Natural killer cell (primary cell): ENCODE results near the gene CAPZA1. TPM values are rescaled to one million over a fixed set of nuclear protein-coding genes. Genes with fewer than 3 reads are reported as not detected.

Source experiments
- ATAC-seq, 3 donors: fragments of 150-1000 bp in 2 of 3; fragments of 200-7000 bp in 1 of 3; cut with Tn5 transposase; 1 replicate in 1 of 3; 2 replicates in 2 of 3; pipeline ENCODE4 v1.10.0; 2021; ENCODE audit warnings: mild to moderate bottlenecking in 2 of 3, moderate library complexity in 2 of 3
- DNase-seq, 2 donors: peaks; one replicate each; pipeline versions ENCODE4 v3.0.0 to v3.0.0-alpha.2; 2013 to 2021; ENCODE audit warnings: mixed read lengths in 1 of 2
- H3K27ac ChIP-seq: one replicate; pipeline ENCODE4 v1.5.1; 2013; ENCODE audit warnings: mild to moderate bottlenecking, low read length
- H3K27me3 ChIP-seq: one replicate; pipeline ENCODE4 v1.6.1; 2013; ENCODE audit warnings: low read length; ENCODE audit not compliant: control insufficient read depth, insufficient read depth
- H3K36me3 ChIP-seq: one replicate; pipeline ENCODE4 v1.6.1; 2013; ENCODE audit warnings: low read length; ENCODE audit not compliant: control insufficient read depth, insufficient read depth
- H3K4me1 ChIP-seq: one replicate; pipeline ENCODE4 v1.6.1; 2013; ENCODE audit warnings: low read length; ENCODE audit not compliant: control insufficient read depth, insufficient read depth
- H3K4me3 ChIP-seq: one replicate; pipeline ENCODE4 v1.5.1; 2013; ENCODE audit warnings: low read length
- H3K9me3 ChIP-seq: one replicate; pipeline ENCODE4 v1.6.1; 2013; ENCODE audit warnings: low read length; ENCODE audit not compliant: control insufficient read depth, insufficient read depth
- H3K27ac Mint-ChIP-seq, 2 donors: one replicate each; pipeline ENCODE4 v1.8.0; 2022; ENCODE audit warnings: mild to moderate bottlenecking in 2 of 2, mixed read lengths in 2 of 2, moderate library complexity in 1 of 2
- H3K27me3 Mint-ChIP-seq, 2 donors: one replicate each; pipeline ENCODE4 v1.8.0; 2022; ENCODE audit warnings: low read depth in 2 of 2, mixed read lengths in 2 of 2
- H3K36me3 Mint-ChIP-seq: one replicate; pipeline ENCODE4 v1.8.0; 2022; ENCODE audit warnings: mixed read lengths
- H3K4me1 Mint-ChIP-seq, 2 donors: one replicate each; pipeline ENCODE4 v1.8.0; 2022; ENCODE audit warnings: mixed read lengths in 2 of 2
- H3K4me3 Mint-ChIP-seq: one replicate; pipeline ENCODE4 v1.8.0; 2022; ENCODE audit warnings: mild to moderate bottlenecking, moderate library complexity, mixed read lengths
- H3K9me3 Mint-ChIP-seq, 2 donors: one replicate each; pipeline ENCODE4 v1.8.0; 2022; ENCODE audit warnings: mixed read lengths in 2 of 2
- CTCF ChIP-seq: fragments of 200-600 bp; IDR thresholded peaks from one replicate; pipeline ENCODE4 v1.8.0; 2022; ENCODE audit warnings: antibody characterized with exemption
- WGBS: methylation state at CpG from one replicate; pipeline ENCODE4 v1.1.7; 2013; ENCODE audit warnings: missing lambda C conversion rate; ENCODE audit not compliant: insufficient coverage; 5-methylcytosine and 5-hydroxymethylcytosine counted together
- intact Hi-C: fragments of 100-400 bp; cut with micrococcal nuclease; formaldehyde crosslinking; loops from one replicate; pipeline ENCODE4 v1.14.2; 2022
- total RNA-seq, 4 donors: library from RNA; stranded (reverse); fragments of 120-200 nt in 1 of 4; gene quantifications; one replicate each; pipeline versions ENCODE4 v1.2.3 to v1.2.4, GENCODE V29; 2013 to 2022

The CAPZA1 gene
- total RNA-seq, 3 donors from 2014 or later (not counting 1 experiment from before 2014, with no cell fraction given) = 231 to 244 (median 233) TPM

- no peaks in the 10 kb centered on the region for H3K4me1 ChIP-seq
- Mint-ChIP-seq H3K4me3 (no peak overlapping the region), H3K27me3 (no peaks in the 10 kb centered on the region), H3K27ac (peak overlapping the region in 1 of 2 donors; percentile 6), H3K36me3 (no peaks in the 10 kb centered on the region), H3K9me3 (no peaks in the 10 kb centered on the region), H3K4me1 (peaks cover 17 to 26% of the 10 kb centered on the region in 2 donors)
- H3K36me3 ChIP-seq = peaks cover 22% of the 10 kb centered on the region
- intact Hi-C loops = no loop called here
- no peak overlapping the region for H3K27ac ChIP-seq
- DNase-seq = no peak
- no peak for TF ChIP-seq CTCF
- 89% methylated on average over 3 of the region's 3 CpGs for WGBS
- no peaks in the 10 kb centered on the region for H3K9me3 ChIP-seq
- ATAC-seq = no peak
- no peak overlapping the region for H3K4me3 ChIP-seq
- no peaks in the 10 kb centered on the region for H3K27me3 ChIP-seq
These were observed 66.8 kb downstream of the CAPZA1 start for GRCh38 chr1:112686417-112686816.

- H3K27ac ChIP-seq = no peak overlapping the region
- H3K9me3 Mint-ChIP-seq = no peaks in the 10 kb centered on the region
- TF ChIP-seq CTCF = no peak
- peaks cover 17 to 30% of the 10 kb centered on the region in 2 donors for H3K4me1 Mint-ChIP-seq
- 88% methylated on average over 4 of the region's 4 CpGs for WGBS
- no peaks in the 10 kb centered on the region for H3K4me1 ChIP-seq
- intact Hi-C loops = no loop called here
- peaks cover 2% of the 10 kb centered on the region for H3K36me3 Mint-ChIP-seq
- no peak overlapping the region for H3K4me3 ChIP-seq
- H3K4me3 Mint-ChIP-seq = no peak overlapping the region
- no peaks in the 10 kb centered on the region for H3K9me3 ChIP-seq
- H3K27me3 ChIP-seq = no peaks in the 10 kb centered on the region
- peak overlapping the region in 1 of 2 donors; percentile 6 for H3K27ac Mint-ChIP-seq
- no peaks in the 10 kb centered on the region for H3K27me3 Mint-ChIP-seq
- peaks cover 26% of the 10 kb centered on the region for H3K36me3 ChIP-seq
- ATAC-seq = peak in 2 of 3 donors; percentile 54 to 55
- no peak for DNase-seq
These were observed 67.2 kb downstream of the CAPZA1 start for GRCh38 chr1:112686835-112687234.

- ATAC-seq (no peak), DNase-seq (no peak)
- Mint-ChIP-seq H3K4me3 (no peak overlapping the region), H3K27ac (peak overlapping the region in 1 of 2 donors; percentile 77), H3K27me3 (no peaks in the 10 kb centered on the region), H3K4me1 (peaks cover 17 to 33% of the 10 kb centered on the region in 2 donors), H3K36me3 (peaks cover 7% of the 10 kb centered on the region), H3K9me3 (no peaks in the 10 kb centered on the region)
- intact Hi-C loops = no loop called here
- Histone ChIP-seq H3K27me3 (no peaks in the 10 kb centered on the region), H3K27ac (no peak overlapping the region), H3K4me1 (no peaks in the 10 kb centered on the region), H3K9me3 (no peaks in the 10 kb centered on the region), H3K36me3 (peaks cover 28% of the 10 kb centered on the region), H3K4me3 (no peak overlapping the region)
- 92% methylated on average over 4 of the region's 4 CpGs for WGBS
- no peak for TF ChIP-seq CTCF
These were observed 67.7 kb downstream of the CAPZA1 start for GRCh38 chr1:112687361-112687760.
